Ovary (tissue), 3 donors: ENCODE results near the gene CAMKV.

Experiments used
- CTCF ChIP-seq, 3 donors: fragments of 450-650 bp in 2 of 3; fragments of 200-600 bp in 1 of 3; IDR thresholded peaks; one replicate each; pipeline versions ENCODE4 v1.5.1 to v1.8.0; 2016 to 2022; ENCODE audit warnings: antibody characterized with exemption in 3 of 3, mild to moderate bottlenecking in 1 of 3
- POLR2A ChIP-seq: fragments of 450-650 bp; IDR thresholded peaks from one replicate; pipeline ENCODE4 v1.6.1; 2017; ENCODE audit warnings: antibody characterized with exemption, mild to moderate bottlenecking, moderate library complexity
- donor health status: DM: no; HTN: no; CAD: no.

- TF ChIP-seq CTCF (IDR thresholded peaks at IDR 0.05) (no peak), POLR2A (no peak)
Measured at GRCh38 chr3:49902511-49903345, 33.0 kb upstream of the CAMKV start.
